ENCODE data around the gene PDZD2. TPM values are rescaled to one million over a fixed set of nuclear protein-coding genes. Genes with fewer than 3 reads are reported as not detected.

The PDZD2 gene
- total and polyA plus RNA-seq, 9 donors: 21.2 to 58.2 (median 37.8) TPM

- Histone ChIP-seq H3K36me3 (no peaks in the 10 kb centered on the region), H3K27ac (no peak overlapping the region), H3K9me3 (no peaks in the 10 kb centered on the region), H3K4me3 (no peak overlapping the region), H3K4me1 (ENCODE audit: insufficient read depth) (no peaks in the 10 kb centered on the region), H3K27me3 (no peaks in the 10 kb centered on the region)
- intact Hi-C loops (cut with DNase I): no loop called here
- 85 to 87% (median 86%) methylated on average over 7 of the region's 7 CpGs for WGBS, 3 donors
- TF ChIP-seq POLR2A (IDR thresholded peaks at IDR 0.05) (no peak), CTCF (IDR thresholded peaks at IDR 0.05) (no peak), EP300 (IDR thresholded peaks at IDR 0.05) (no peak)
- DNase-seq: no peak
Measured at GRCh38 chr5:31630931-31631330, 8.0 kb upstream of the PDZD2 start.

DNA sequence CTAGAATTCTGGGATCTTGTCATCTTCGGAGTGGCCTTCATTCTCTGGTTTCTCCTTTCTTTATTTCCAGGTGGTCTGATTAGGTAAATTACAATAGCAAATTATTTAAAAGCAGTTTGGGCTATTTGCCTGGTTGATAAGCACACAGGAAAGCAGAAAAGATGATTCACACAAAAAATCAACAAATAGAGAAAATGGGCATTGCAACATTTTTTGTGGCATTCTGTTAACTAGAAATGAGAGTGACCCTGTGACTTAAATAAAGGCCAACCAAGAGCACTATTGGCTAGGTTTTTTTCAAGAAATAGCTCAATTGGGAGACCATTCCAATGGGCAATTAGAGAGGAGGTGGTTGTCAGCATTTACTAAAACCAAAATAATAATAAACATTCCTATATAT, 6.5 kb upstream of the PDZD2 start:
- TF ChIP-seq POLR2A (IDR thresholded peaks at IDR 0.05): no peak
- no peak for TF ChIP-seq CTCF (IDR thresholded peaks at IDR 0.05)
- no peak for TF ChIP-seq EP300 (IDR thresholded peaks at IDR 0.05)

DNA sequence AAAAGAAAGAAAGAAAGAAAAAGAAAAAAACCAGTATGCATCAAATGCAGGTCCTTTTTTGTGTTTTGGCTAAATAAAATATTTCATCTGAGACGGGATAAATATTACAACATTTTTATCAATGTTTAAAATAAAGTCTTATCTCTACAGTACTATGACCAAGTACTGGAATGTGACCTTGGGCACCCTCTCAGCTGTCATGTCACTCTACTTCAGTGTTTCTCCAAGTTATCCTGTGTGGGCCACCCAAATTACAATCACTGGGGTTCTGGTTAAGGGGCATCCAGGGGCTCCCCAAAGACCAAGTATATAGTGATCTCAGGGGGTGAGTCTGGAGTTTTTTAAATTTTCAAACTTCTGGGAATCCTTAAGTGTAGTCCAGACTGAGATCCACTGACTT, 3.5 kb upstream of the PDZD2 start:
- TF ChIP-seq POLR2A (IDR thresholded peaks at IDR 0.05) (no peak), CTCF (IDR thresholded peaks at IDR 0.05) (no peak), EP300 (IDR thresholded peaks at IDR 0.05) (no peak)
- Histone ChIP-seq H3K9me3 (no peaks in the 10 kb centered on the region), H3K36me3 (no peaks in the 10 kb centered on the region), H3K27me3 (no peaks in the 10 kb centered on the region), H3K4me1 (ENCODE audit: insufficient read depth) (peaks cover 3% of the 10 kb centered on the region), H3K4me3 (no peak overlapping the region), H3K27ac (no peak overlapping the region)
- intact Hi-C loops (cut with DNase I): no loop called here
- 11 to 23% (median 11%) methylated on average over 1 of the region's 1 CpG for whole genome bisulfite sequencing, 3 donors
- no peak for DNase-seq

More for the DNA sequence above, 6.5 kb upstream of the PDZD2 start:
- 88 to 91% (median 91%) methylated on average over 1 of the region's 1 CpG for WGBS, 3 donors
- Histone ChIP-seq H3K27ac (no peak overlapping the region), H3K27me3 (no peaks in the 10 kb centered on the region), H3K36me3 (no peaks in the 10 kb centered on the region), H3K4me3 (no peak overlapping the region), H3K4me1 (ENCODE audit: insufficient read depth) (no peaks in the 10 kb centered on the region), H3K9me3 (no peaks in the 10 kb centered on the region)
- intact Hi-C loops (cut with DNase I): no loop called here
- DNase-seq: no peak

DNA sequence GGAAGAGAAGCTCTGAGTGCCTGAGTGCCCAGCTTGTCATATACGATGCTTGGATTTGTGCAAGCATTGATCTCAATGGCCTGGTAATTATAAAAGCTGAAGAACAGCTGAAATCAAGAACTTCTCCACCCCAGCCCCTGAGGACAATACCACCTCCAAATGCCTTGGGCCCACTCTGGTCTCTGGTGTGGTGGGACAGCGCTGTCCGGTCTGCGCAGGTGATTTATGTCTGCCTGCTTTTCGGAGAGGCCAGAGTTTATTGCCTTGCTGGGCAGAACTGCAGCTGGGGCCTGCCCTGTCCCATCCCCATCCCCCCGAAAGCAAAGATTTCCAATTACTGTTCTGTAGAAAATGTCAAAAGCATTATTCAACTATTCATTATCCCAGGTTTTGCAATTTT, 1.1 kb upstream of the PDZD2 start:
- Histone ChIP-seq H3K9me3 (no peaks in the 10 kb centered on the region), H3K27ac (no peak overlapping the region), H3K36me3 (no peaks in the 10 kb centered on the region), H3K4me1 (ENCODE audit: insufficient read depth) (peaks cover 3% of the 10 kb centered on the region), H3K27me3 (no peaks in the 10 kb centered on the region), H3K4me3 (no peak overlapping the region)
- intact Hi-C loops (cut with DNase I): no loop called here
- 74 to 84% (median 82%) methylated on average over 6 of the region's 6 CpGs for WGBS, 3 donors
- DNase-seq: no peak
- TF ChIP-seq CTCF (IDR thresholded peaks at IDR 0.05) (no peak), POLR2A (IDR thresholded peaks at IDR 0.05) (no peak), EP300 (IDR thresholded peaks at IDR 0.05) (no peak)
